ENCODE data around the gene LZTS3.

Gene LZTS3

GRCh38 chr20:3172126-3172932 is 1.0 kb downstream of the LZTS3 start:
- in situ Hi-C loops (cut with HindIII; ENCODE audit: low pct_ligation_motif_present, low pct_unique_long_range_greater_than_20kb, low sequenced_read_pairs) = no loop called here
- DNase-seq = no peak

GRCh38 chr20:3171391-3172125 is 1.8 kb downstream of the LZTS3 start:
- in situ Hi-C loops (cut with HindIII; ENCODE audit: low pct_ligation_motif_present, low pct_unique_long_range_greater_than_20kb, low sequenced_read_pairs) = no loop called here
- DNase-seq = no peak

GRCh38 chr20:3168829-3169590 is 4.3 kb downstream of the LZTS3 start:
- no peak for DNase-seq
- in situ Hi-C loops (cut with HindIII; ENCODE audit: low pct_ligation_motif_present, low pct_unique_long_range_greater_than_20kb, low sequenced_read_pairs) = no loop called here

GRCh38 chr20:3168079-3168828 is 5.1 kb downstream of the LZTS3 start:
- in situ Hi-C loops (cut with HindIII; ENCODE audit: low pct_ligation_motif_present, low pct_unique_long_range_greater_than_20kb, low sequenced_read_pairs) = no loop called here
- no peak for DNase-seq

GRCh38 chr20:3167738-3168078 is 5.6 kb downstream of the LZTS3 start:
- in situ Hi-C loops (cut with HindIII; ENCODE audit: low pct_ligation_motif_present, low pct_unique_long_range_greater_than_20kb, low sequenced_read_pairs) = no loop called here
- DNase-seq = no peak

- no peak for DNase-seq
- in situ Hi-C loops (cut with HindIII; ENCODE audit: low pct_ligation_motif_present, low pct_unique_long_range_greater_than_20kb, low sequenced_read_pairs) = no loop called here
These were observed 6.4 kb downstream of the LZTS3 start for GRCh38 chr20:3166913-3167342.

GRCh38 chr20:3166338-3166912 is 6.9 kb downstream of the LZTS3 start:
- DNase-seq = no peak
- in situ Hi-C loops (cut with HindIII; ENCODE audit: low pct_ligation_motif_present, low pct_unique_long_range_greater_than_20kb, low sequenced_read_pairs) = no loop called here

- in situ Hi-C loops (cut with HindIII; ENCODE audit: low pct_ligation_motif_present, low pct_unique_long_range_greater_than_20kb, low sequenced_read_pairs) = no loop called here
- no peak for DNase-seq
These were observed 7.6 kb downstream of the LZTS3 start for GRCh38 chr20:3165473-3166337.

- in situ Hi-C loops (cut with HindIII; ENCODE audit: low pct_ligation_motif_present, low pct_unique_long_range_greater_than_20kb, low sequenced_read_pairs) = no loop called here
- no peak for DNase-seq
These were observed 8.5 kb downstream of the LZTS3 start for GRCh38 chr20:3164763-3165410.

- DNase-seq = no peak
- in situ Hi-C loops (cut with HindIII; ENCODE audit: low pct_ligation_motif_present, low pct_unique_long_range_greater_than_20kb, low sequenced_read_pairs) = no loop called here
These were observed 9.1 kb downstream of the LZTS3 start for GRCh38 chr20:3164043-3164762.

- no peak for DNase-seq
- in situ Hi-C loops (cut with HindIII; ENCODE audit: low pct_ligation_motif_present, low pct_unique_long_range_greater_than_20kb, low sequenced_read_pairs) = no loop called here
These were observed 10.0 kb downstream of the LZTS3 start for GRCh38 chr20:3163099-3164042.

- DNase-seq = peak; percentile 37
These were observed 11.2 kb downstream of the LZTS3 start for GRCh38 chr20:3162080-3162611.

GRCh38 chr20:3161316-3162079 is 11.9 kb downstream of the LZTS3 start:
- in situ Hi-C loops (cut with HindIII; ENCODE audit: low pct_ligation_motif_present, low pct_unique_long_range_greater_than_20kb, low sequenced_read_pairs) = no loop called here
- no peak for DNase-seq

More at GRCh38 chr20:3162080-3162611, 11.2 kb downstream of the LZTS3 start:
- in situ Hi-C loops (cut with HindIII; ENCODE audit: low pct_ligation_motif_present, low pct_unique_long_range_greater_than_20kb, low sequenced_read_pairs) = no loop called here

GRCh38 chr20:3160418-3160817 is 12.9 kb downstream of the LZTS3 start:
- no peak for DNase-seq
- in situ Hi-C loops (cut with HindIII; ENCODE audit: low pct_ligation_motif_present, low pct_unique_long_range_greater_than_20kb, low sequenced_read_pairs) = no loop called here
